EH (cell line): ENCODE data around the gene RBM15.

Experiments used
- DNase-seq: peaks from one replicate; pipeline ENCODE4 v3.0.0-alpha.2; 2015; ENCODE audit warnings: low read depth

The RBM15 gene, protein sequence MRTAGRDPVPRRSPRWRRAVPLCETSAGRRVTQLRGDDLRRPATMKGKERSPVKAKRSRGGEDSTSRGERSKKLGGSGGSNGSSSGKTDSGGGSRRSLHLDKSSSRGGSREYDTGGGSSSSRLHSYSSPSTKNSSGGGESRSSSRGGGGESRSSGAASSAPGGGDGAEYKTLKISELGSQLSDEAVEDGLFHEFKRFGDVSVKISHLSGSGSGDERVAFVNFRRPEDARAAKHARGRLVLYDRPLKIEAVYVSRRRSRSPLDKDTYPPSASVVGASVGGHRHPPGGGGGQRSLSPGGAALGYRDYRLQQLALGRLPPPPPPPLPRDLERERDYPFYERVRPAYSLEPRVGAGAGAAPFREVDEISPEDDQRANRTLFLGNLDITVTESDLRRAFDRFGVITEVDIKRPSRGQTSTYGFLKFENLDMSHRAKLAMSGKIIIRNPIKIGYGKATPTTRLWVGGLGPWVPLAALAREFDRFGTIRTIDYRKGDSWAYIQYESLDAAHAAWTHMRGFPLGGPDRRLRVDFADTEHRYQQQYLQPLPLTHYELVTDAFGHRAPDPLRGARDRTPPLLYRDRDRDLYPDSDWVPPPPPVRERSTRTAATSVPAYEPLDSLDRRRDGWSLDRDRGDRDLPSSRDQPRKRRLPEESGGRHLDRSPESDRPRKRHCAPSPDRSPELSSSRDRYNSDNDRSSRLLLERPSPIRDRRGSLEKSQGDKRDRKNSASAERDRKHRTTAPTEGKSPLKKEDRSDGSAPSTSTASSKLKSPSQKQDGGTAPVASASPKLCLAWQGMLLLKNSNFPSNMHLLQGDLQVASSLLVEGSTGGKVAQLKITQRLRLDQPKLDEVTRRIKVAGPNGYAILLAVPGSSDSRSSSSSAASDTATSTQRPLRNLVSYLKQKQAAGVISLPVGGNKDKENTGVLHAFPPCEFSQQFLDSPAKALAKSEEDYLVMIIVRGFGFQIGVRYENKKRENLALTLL

DNA sequence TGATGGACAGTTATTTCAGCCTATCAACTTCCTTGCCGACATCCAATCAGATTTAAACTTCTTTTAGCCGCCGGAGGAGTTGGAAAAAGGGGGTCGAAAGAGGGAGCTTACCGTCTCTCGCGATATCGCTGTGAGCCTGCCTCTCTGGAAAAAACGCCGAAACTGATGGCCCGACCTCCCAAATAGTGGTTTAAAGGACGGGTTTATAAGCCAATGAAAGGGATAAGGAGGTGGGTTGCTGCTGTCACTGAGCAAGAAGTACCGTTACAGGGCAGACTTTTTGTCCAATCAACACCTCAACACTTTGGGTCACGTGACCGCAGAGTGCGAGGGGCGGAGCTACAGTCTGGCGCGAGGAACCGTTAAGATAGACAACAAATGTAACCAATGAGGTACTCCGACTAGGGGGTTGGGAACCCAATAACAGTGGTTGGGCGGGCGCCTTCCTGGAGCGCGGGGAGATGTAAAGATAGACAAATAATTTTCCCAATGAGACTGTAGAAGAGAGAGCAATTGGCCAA lies at the start of gene RBM15:
RBM15 (plus strand) TSS at position 492 of the 521 bp plus-strand sequence; CDS start at position 521, 29 bp downstream.
- peak; percentile 100 for DNase-seq

DNA sequence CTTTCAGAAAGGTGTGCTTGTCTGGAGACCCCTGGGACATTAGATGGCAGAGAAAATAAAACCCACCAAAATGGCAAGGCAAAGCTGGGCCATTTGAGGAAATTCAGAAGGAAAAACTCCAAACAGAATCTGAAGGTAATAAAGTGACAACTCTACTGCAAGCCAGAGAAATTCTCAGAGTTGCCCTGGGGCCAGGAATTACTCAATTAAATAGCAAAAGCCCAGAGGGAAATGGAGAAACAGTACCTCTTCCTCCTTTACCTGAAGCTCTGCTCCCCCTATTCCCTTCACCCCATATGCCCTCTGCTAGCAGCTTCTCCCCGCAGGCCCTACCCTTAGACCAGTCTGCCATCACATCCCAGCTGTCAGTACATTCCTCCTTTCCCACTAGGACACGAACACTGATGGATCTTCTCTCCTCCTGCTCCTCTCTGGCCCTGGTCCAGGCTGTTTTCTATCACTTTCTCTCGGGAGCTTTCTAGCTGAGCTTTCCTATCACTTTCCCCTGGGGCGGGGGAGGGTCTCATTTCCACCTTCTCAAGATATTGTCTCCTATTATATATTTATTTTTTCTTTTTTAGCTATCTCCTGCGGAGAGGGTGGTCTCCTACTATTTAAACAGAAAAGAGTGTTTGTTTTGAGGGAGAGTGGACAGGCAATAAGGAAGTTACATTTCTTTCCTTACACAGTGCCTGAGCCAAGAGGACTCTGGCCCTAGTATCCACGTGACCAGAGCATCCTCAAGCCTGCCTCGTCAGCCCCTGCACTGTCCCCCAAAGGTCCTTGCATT lies 47.7 kb upstream of the RBM15 start:
- peak; percentile 45 for DNase-seq

DNA sequence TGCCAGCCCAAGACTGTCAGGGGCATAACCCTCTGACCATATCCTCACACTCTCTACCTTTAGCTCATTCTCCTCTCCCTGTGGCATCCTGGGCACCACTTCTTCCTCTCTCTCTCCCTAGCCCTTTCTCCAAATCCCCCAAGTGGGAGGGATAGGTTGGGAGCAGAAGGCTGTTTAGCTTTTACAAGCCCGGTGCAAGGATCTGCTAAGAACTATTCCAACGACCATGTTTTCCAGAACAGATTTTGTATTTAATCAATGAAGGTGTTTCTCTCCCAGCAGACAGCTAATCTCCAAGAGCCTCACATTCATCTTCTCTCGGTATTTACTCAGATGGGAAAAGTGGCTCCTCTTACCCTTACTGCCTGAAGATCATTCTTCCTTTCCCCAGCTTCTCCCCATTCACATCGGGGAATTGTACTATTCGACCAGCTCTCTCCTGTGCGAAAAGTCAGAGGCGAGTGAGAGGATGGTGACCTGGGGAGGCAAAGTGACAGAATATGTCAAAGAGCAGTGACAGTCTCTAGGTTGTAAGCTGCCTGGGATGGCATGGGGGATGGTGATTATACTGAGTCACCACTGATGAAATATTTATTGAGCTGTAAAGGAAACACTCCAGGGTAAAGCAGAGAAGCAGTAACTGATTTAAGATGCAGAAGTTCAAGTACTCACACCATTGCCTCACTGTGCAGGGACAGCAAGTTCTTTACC lies 47.0 kb upstream of the RBM15 start:
- DNase-seq = peak; percentile 75

GRCh38 chr1:110293601-110294104 lies 45.5 kb upstream of the RBM15 start:
- no peak for DNase-seq

- DNase-seq = no peak
These were observed 44.9 kb upstream of the RBM15 start for GRCh38 chr1:110294308-110294707.

DNA sequence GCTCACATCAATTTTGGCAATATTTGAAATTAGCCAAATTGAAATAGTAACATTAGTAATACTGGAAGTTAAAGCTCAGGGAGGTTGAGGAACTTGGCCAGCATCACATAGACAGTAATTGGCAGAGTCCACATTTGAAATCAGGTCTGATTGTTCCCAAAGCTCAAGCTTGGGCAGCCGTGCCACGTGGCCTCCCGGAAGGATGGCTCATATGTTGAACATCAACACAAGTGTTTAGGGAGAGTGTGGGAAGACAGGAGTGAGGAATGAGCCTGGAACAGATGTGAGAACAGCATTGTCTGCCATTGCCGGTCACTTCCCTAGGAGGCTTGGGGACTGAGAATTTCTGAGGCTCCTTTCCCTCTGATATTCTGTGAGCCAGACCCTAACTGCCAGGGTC lies 40.2 kb upstream of the RBM15 start:
- peak; percentile 68 for DNase-seq

DNA sequence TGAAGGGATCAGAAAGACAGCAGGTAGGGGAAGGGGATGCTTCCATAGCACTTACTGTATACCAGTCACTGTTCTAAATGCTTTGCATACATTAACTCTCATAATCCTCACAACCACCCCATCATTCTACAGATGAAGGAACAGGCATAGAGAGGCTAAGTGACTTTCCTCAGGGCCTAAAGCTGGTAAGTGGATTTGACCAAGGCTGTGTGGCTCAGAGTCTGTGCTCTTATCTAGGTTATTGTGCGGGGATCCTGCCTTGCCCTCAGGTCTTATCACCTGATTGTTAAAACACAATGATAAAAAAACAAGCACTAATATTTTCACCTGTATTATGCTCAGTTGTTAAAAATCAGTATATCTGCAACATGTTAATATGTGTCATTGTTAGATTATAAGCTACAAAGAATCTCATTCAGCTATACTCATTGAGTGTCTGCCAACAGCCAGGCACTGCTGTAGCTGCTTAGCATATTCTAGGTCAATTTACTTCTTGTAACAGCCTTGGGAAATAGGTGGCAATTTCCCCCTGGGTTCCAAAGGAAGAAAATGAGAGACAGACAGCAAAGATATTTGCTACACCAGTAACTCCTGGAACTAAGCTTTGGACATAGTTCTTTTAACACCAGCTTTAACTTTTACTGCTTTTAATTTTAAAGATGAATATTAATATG lies 38.6 kb upstream of the RBM15 start:
- DNase-seq = no peak

DNA sequence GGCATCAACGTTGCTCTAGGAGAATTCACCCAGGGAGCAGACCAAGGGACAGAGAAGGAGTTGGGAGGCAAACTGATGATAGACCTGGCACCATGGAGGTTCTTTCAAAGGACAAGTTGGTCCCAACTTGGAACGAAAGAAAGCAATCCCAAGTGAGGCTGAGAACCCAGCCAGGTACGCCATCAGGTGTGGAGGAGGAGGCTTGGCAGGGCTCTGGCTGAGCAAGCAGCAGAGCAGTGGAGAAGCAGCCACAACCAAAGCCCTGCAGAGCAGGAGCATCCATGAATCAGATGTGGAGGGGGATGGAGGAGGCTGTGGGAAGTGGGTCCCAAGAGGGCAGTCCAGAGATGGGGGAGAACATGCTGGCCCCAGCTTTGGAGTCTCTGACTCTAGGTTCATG lies 36.3 kb upstream of the RBM15 start:
- DNase-seq = no peak

- no peak for DNase-seq
These were observed 33.2 kb upstream of the RBM15 start for GRCh38 chr1:110305900-110306420.

GRCh38 chr1:110307239-110307974 lies 31.8 kb upstream of the RBM15 start:
- DNase-seq = no peak

DNA sequence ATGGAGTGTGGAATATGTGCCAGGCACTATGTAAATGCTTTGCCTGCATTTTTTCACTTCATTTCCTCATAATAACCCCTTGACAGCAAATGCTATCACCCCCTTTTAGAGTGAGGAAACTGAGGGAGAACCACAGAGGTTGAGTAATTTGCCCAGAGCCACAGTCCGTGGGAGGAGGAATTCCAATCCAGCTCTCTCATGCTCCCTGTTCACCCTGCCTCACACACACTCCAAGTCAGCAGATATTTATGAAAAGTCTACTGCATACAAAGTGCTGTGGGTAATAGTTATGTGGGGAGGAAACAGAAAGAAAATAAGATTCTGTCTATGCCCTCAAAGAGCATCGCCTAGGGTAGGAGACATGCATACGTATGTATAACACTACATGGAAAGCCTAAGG lies 30.9 kb upstream of the RBM15 start:
- DNase-seq = peak; percentile 85

DNA sequence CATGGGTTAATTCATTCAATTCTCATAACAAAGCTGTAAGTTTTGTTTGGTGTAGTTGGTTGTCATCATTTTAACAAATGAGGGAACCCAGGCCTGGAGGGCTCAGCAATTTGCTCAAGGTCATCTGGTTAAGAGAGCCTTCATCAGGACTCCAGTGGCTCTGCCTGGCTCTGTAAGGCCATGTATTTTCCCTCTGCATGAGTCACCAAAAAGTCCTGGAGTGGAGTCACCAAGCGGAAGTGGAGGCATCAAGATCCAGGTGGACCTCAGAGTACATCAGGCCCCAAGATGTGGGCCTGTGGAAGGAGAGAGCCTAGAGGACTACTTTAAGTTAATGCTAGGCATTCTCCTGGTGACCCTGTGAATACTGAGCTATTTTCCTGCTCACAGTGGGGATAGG lies 30.0 kb upstream of the RBM15 start:
- peak; percentile 65 for DNase-seq

- DNase-seq = peak; percentile 91
These were observed 29.4 kb upstream of the RBM15 start for GRCh38 chr1:110309767-110310166.

- DNase-seq = no peak
These were observed 28.9 kb upstream of the RBM15 start for GRCh38 chr1:110310300-110310699.

GRCh38 chr1:110312188-110313121 lies 26.7 kb upstream of the RBM15 start:
- DNase-seq = peak; percentile 80

DNA sequence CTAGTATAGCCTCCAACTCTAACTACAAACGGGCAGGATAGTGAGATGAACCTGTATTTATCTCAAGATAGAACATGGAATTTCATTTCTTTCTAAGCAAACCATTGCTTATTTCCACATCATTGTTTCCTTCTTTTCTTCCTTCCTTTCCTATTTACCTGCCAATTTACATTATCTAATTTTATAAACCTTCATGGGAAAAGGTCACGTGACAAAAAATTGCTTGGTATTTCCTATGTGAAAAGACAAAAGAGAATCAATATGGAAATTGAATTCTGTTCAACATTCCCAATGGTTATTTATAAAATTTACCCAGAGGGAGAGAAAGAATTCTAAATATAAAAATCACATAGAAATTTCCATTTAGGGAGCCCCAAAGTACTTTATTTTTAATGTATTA lies 22.4 kb upstream of the RBM15 start:
- no peak for DNase-seq

GRCh38 chr1:110318046-110318445 lies 21.1 kb upstream of the RBM15 start:
- no peak for DNase-seq
